IPS-18a (cell line): ENCODE measurements around the gene CUBN.
"Not testable (repeated sequence)": the region's sequence is repeated elsewhere in the genome, so short reads cannot be mapped to it uniquely, and the experiment has no call there.

Source experiments
- H3K27ac ChIP-seq: one replicate; pipeline ENCODE4 v1.5.1; 2013; ENCODE audit warnings: low read length
- H3K27me3 ChIP-seq: one replicate; pipeline ENCODE4 v1.6.1; 2013; ENCODE audit warnings: mild to moderate bottlenecking, low read length; ENCODE audit not compliant: control insufficient read depth, insufficient read depth
- H3K36me3 ChIP-seq: one replicate; pipeline ENCODE4 v1.6.1; 2013; ENCODE audit warnings: low read depth, low read length; ENCODE audit not compliant: control insufficient read depth
- H3K4me1 ChIP-seq: one replicate; pipeline ENCODE4 v1.6.1; 2013; ENCODE audit warnings: low read depth, low read length; ENCODE audit not compliant: control insufficient read depth
- H3K4me3 ChIP-seq: one replicate; pipeline ENCODE4 v1.5.1; 2013; ENCODE audit warnings: low read length
- H3K9ac ChIP-seq: one replicate; pipeline ENCODE4 v1.6.1; 2013; ENCODE audit warnings: mild to moderate bottlenecking, low read length, moderate library complexity
- H3K9me3 ChIP-seq: one replicate; pipeline ENCODE4 v1.6.1; 2013; ENCODE audit warnings: low read depth, low read length; ENCODE audit not compliant: control insufficient read depth

The CUBN gene

GRCh38 chr10:16828701-16829175, 300.9 kb downstream of the CUBN start:
- no peak overlapping the region for H3K4me3 ChIP-seq
- no peak overlapping the region for H3K27ac ChIP-seq

GRCh38 chr10:16828114-16828568, 301.5 kb downstream of the CUBN start:
- Histone ChIP-seq H3K9ac (no peak overlapping the region), H3K4me3 (no peak overlapping the region), H3K27me3 (no peaks in the 10 kb centered on the region), H3K36me3 (no peaks in the 10 kb centered on the region), H3K27ac (no peak overlapping the region), H3K9me3 (peaks cover 8% of the 10 kb centered on the region), H3K4me1 (peaks cover 3% of the 10 kb centered on the region)

More at GRCh38 chr10:16828701-16829175, 300.9 kb downstream of the CUBN start:
- Histone ChIP-seq H3K9ac (no peak overlapping the region), H3K36me3 (no peaks in the 10 kb centered on the region), H3K9me3 (peaks cover 5% of the 10 kb centered on the region), H3K4me1 (peaks cover 3% of the 10 kb centered on the region), H3K27me3 (no peaks in the 10 kb centered on the region)

- not testable (repeated sequence) for H3K27ac ChIP-seq, H3K9ac ChIP-seq, H3K27me3 ChIP-seq, H3K4me3 ChIP-seq, H3K36me3 ChIP-seq, H3K4me1 ChIP-seq
- peaks cover 15% of the 10 kb centered on the region for H3K9me3 ChIP-seq
Measured at GRCh38 chr10:16827474-16827873, 302.1 kb downstream of the CUBN start.

DNA sequence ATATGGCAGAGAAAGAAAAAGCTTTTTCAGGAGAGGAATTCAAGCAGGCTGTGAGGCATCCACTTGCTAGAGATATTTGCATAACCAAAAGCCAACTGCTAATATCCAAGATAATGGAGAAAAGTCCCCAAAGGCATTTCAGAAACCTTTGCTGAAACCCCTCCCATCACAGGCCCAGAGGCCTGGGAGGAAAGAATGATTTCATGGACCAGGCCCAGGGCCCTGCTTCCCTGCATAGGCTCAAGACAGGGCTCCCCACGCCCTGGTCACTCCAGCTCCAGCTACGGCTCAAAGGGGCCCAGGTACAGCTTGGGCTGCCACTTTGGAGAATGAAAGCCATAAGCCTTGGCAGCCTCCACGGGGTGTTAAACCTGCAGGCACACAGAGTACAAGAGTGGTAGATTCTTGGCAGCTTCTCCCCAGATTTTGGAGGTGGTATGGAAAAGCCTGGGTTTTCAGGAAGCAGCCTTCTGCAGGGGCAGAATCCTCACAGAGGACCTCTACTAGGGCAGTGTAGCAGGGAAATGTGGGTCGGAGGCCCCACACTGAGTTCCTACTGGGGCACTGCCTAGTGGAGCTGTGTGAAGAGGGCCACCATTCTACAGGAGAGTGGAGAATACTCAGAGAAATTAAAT, 306.8 kb downstream of the CUBN start:
- Histone ChIP-seq H3K27me3 (peaks cover 8% of the 10 kb centered on the region), H3K27ac (no peak overlapping the region), H3K36me3 (no peaks in the 10 kb centered on the region), H3K9ac (no peak overlapping the region), H3K4me3 (no peak overlapping the region), H3K9me3 (peaks cover 21% of the 10 kb centered on the region), H3K4me1 (peaks cover under 1% of the 10 kb centered on the region)

DNA sequence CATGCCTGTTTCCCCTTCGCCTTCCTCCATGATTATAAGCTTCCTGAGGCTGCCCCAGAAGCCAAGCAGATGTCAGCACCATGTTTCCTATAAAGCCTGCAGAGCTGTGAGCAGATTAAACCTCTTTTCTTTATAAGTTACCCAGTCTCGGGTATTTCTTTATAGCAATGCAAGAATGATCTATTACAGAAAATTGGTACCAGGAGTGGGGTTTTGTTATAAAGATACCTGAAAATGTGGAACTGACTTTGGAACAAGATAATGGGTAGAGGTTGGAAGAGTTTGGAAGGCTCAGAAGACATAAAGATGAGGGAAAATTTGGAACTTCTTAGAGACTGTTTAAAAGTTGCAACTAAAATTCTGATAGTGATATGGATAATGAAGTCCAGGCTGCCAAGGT, 307.6 kb downstream of the CUBN start:
- Histone ChIP-seq H3K4me1 (no peaks in the 10 kb centered on the region), H3K9me3 (peaks cover 21% of the 10 kb centered on the region), H3K4me3 (no peak overlapping the region), H3K9ac (no peak overlapping the region), H3K27ac (no peak overlapping the region), H3K36me3 (no peaks in the 10 kb centered on the region), H3K27me3 (peaks cover 8% of the 10 kb centered on the region)

GRCh38 chr10:16820421-16820820, 309.2 kb downstream of the CUBN start:
- H3K9ac ChIP-seq, result no peak overlapping the region
- peaks cover 8% of the 10 kb centered on the region for H3K27me3 ChIP-seq
- H3K27ac ChIP-seq, result no peak overlapping the region
- no peak overlapping the region for H3K4me3 ChIP-seq
- H3K36me3 ChIP-seq, result no peaks in the 10 kb centered on the region
- H3K9me3 ChIP-seq, result peaks cover 21% of the 10 kb centered on the region
- H3K4me1 ChIP-seq, result peaks cover 7% of the 10 kb centered on the region

DNA sequence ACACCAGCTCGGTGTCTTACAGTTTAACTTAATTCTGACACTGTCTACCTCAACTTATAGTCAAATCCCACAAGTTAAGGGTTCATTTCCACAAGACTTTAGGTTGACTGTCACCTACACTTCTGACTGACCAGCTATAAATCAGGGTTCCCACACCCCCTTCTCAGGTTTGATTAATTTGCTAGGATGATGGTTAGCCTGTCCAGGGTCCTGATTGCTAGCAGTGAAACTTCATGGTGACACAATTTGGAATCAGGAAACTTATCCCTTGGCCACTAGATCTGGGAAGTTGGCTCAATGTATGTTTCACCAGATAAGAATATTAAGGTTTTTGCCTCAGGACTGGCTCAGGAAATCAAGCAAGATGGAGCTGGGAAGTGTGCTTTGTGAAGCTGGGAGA, 309.6 kb downstream of the CUBN start:
- H3K4me3 ChIP-seq, result no peak overlapping the region
- H3K4me1 ChIP-seq, result peaks cover 7% of the 10 kb centered on the region
- peaks cover 8% of the 10 kb centered on the region for H3K27me3 ChIP-seq
- no peak overlapping the region for H3K9ac ChIP-seq
- H3K27ac ChIP-seq, result no peak overlapping the region
- H3K36me3 ChIP-seq, result no peaks in the 10 kb centered on the region
- peaks cover 21% of the 10 kb centered on the region for H3K9me3 ChIP-seq

- Histone ChIP-seq H3K9ac (no peak overlapping the region), H3K4me1 (peaks cover 7% of the 10 kb centered on the region), H3K27me3 (peaks cover 8% of the 10 kb centered on the region), H3K4me3 (no peak overlapping the region), H3K9me3 (peaks cover 21% of the 10 kb centered on the region), H3K27ac (no peak overlapping the region), H3K36me3 (no peaks in the 10 kb centered on the region)
Measured at GRCh38 chr10:16819436-16819835, 310.2 kb downstream of the CUBN start.

GRCh38 chr10:16819026-16819425, 310.6 kb downstream of the CUBN start:
- H3K36me3 ChIP-seq, result no peaks in the 10 kb centered on the region

GRCh38 chr10:16817125-16818019, 312.2 kb downstream of the CUBN start, which contains the start of gene RSU1:
Gene RSU1, minus strand, starts transcription at chr10:16817424. Its CDS starts 343 bp downstream, at chr10:16817081.
- peaks cover 8% of the 10 kb centered on the region for H3K27me3 ChIP-seq
- H3K27ac ChIP-seq, result peak within 1 kb of the TSS; percentile 28
- H3K4me1 ChIP-seq, result peaks cover 7% of the 10 kb centered on the region
- H3K9ac ChIP-seq, result peak within 1 kb of the TSS; percentile 76
- no peaks in the 10 kb centered on the region for H3K36me3 ChIP-seq
- peak within 1 kb of the TSS; percentile 96 for H3K4me3 ChIP-seq
- peaks cover 5% of the 10 kb centered on the region for H3K9me3 ChIP-seq

More at GRCh38 chr10:16819026-16819425, 310.6 kb downstream of the CUBN start:
- Histone ChIP-seq H3K9me3 (peaks cover 18% of the 10 kb centered on the region), H3K27ac (no peak overlapping the region), H3K4me1 (peaks cover 7% of the 10 kb centered on the region), H3K9ac (no peak overlapping the region), H3K27me3 (peaks cover 8% of the 10 kb centered on the region), H3K4me3 (no peak overlapping the region)

DNA sequence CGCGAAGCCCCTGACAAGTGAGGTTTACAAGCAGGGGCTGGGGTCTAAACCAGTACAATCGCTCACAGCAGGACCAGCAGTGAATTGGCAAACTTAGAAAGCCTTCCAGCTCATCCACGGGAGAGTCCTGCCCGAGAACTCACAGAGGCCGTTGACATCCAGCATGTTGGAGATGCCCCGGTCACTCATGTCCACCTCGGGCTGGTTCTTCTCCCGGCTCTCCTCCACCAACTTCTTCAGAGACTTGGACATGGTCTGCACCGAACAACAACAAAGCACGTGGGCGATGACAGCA, 312.8 kb downstream of the CUBN start:
- Histone ChIP-seq H3K4me3 (peak overlapping the region; percentile 96), H3K4me1 (peaks cover 7% of the 10 kb centered on the region), H3K9ac (peak overlapping the region; percentile 76), H3K9me3 (no peaks in the 10 kb centered on the region), H3K27ac (no peak overlapping the region), H3K36me3 (no peaks in the 10 kb centered on the region), H3K27me3 (peaks cover 8% of the 10 kb centered on the region)
